Stomach (tissue), 4 donors: ENCODE measurements around the gene PLEKHB2.

Source experiments
- CTCF ChIP-seq, 7 experiments: fragments of 450-650 bp in 4 of 7; fragments of 200-600 bp in 3 of 7; sonication (generic) in 3 of 7; IDR thresholded peaks; one replicate each; pipeline ENCODE4 v1.5.1; 2016 to 2019; ENCODE audit warnings: antibody characterized with exemption in 7 of 7, control low read depth in 2 of 7, mild to moderate bottlenecking in 1 of 7
- EP300 ChIP-seq: sonication (generic); formaldehyde crosslinking; IDR thresholded peaks from one replicate; pipeline ENCODE4 v1.6.1; 2017; ENCODE audit warnings: antibody characterized with exemption
- POLR2A ChIP-seq, 4 donors: fragments of 450-650 bp; IDR thresholded peaks; one replicate each; pipeline ENCODE4 v1.6.1; 2016; ENCODE audit warnings: antibody characterized with exemption in 4 of 4, control low read depth in 2 of 4, mild to moderate bottlenecking in 1 of 4, moderate library complexity in 1 of 4
- POLR2AphosphoS5 ChIP-seq, 3 donors: sonication (generic); formaldehyde crosslinking; IDR thresholded peaks; one replicate each; pipeline ENCODE4 v1.6.1; 2016; ENCODE audit warnings: antibody characterized with exemption in 3 of 3

- TF ChIP-seq CTCF (IDR thresholded peaks at IDR 0.05) (no peak), POLR2A (IDR thresholded peaks at IDR 0.05) (no peak), POLR2AphosphoS5 (IDR thresholded peaks at IDR 0.05) (no peak), EP300 (no peak)
Measured at GRCh38 chr2:131121464-131121863, 16.3 kb downstream of the PLEKHB2 start.
